Mesenchymal stem cell (in vitro differentiated cells and primary cell): ENCODE data around the gene DZIP1.
"Not testable (repeated sequence)": the region's sequence is repeated elsewhere in the genome, so short reads cannot be mapped to it uniquely, and the experiment has no call there.

Source experiments
- DNase-seq: peaks from one replicate; pipeline ENCODE4 v3.0.0-alpha.2; 2013
- H2AFZ ChIP-seq: one replicate; pipeline ENCODE4 v1.6.1; 2013; ENCODE audit warnings: low read depth, mild to moderate bottlenecking, control low read depth, inconsistent platforms, low read length, moderate library complexity
- H2AK5ac ChIP-seq: 2 replicates; pipeline ENCODE4 v1.6.1; 2013; ENCODE audit warnings: low read length, moderate library complexity, mild to moderate bottlenecking, inconsistent platforms; ENCODE audit not compliant: severe bottlenecking
- H2BK120ac ChIP-seq: one replicate; pipeline ENCODE4 v1.6.1; 2013; ENCODE audit warnings: low read depth, mild to moderate bottlenecking, inconsistent platforms, low read length, moderate library complexity
- H2BK12ac ChIP-seq, 2 experiments: one replicate each; pipeline ENCODE4 v1.6.1; 2013; ENCODE audit warnings: inconsistent platforms in 2 of 2, low read length in 2 of 2, mild to moderate bottlenecking in 2 of 2, moderate library complexity in 2 of 2, control low read depth in 1 of 2
- H2BK15ac ChIP-seq: one replicate; pipeline ENCODE4 v1.6.1; 2013; ENCODE audit warnings: mild to moderate bottlenecking, low read depth, inconsistent platforms; ENCODE audit not compliant: poor library complexity, severe bottlenecking
- H2BK5ac ChIP-seq: 2 replicates; pipeline ENCODE4 v1.6.1; 2013; ENCODE audit warnings: low read depth, mild to moderate bottlenecking, low read length, control low read depth, inconsistent platforms; ENCODE audit not compliant: poor library complexity, severe bottlenecking
- H3K14ac ChIP-seq, 2 experiments: one replicate each; pipeline ENCODE4 v1.6.1; 2013; ENCODE audit warnings: inconsistent platforms in 2 of 2, low read length in 2 of 2, control low read depth in 1 of 2, mild to moderate bottlenecking in 1 of 2, moderate library complexity in 1 of 2
- H3K18ac ChIP-seq, 2 experiments: one replicate each; pipeline ENCODE4 v1.6.1; 2013; ENCODE audit warnings: inconsistent platforms in 2 of 2, low read length in 2 of 2, control low read depth in 1 of 2, low read depth in 1 of 2, mild to moderate bottlenecking in 1 of 2
- H3K23ac ChIP-seq, 2 experiments: one replicate each; pipeline ENCODE4 v1.6.1; 2013; ENCODE audit warnings: inconsistent platforms in 2 of 2, low read length in 2 of 2, mild to moderate bottlenecking in 2 of 2, moderate library complexity in 2 of 2, control low read depth in 1 of 2
- H3K27ac ChIP-seq: 2 replicates; pipeline ENCODE4 v1.5.1; 2013; ENCODE audit warnings: mild to moderate bottlenecking, moderate library complexity, low read length, control low read depth, inconsistent platforms; ENCODE audit not compliant: poor library complexity, severe bottlenecking
- H3K27me3 ChIP-seq, 2 experiments: 2 replicates each; pipeline versions ENCODE4 v1.6.1 to v1.7.0; 2013; ENCODE audit warnings: low read length in 2 of 2, mild to moderate bottlenecking in 2 of 2, moderate library complexity in 2 of 2, control low read depth in 1 of 2, inconsistent platforms in 1 of 2; ENCODE audit not compliant: control insufficient read depth in 1 of 2, insufficient read depth in 1 of 2
- H3K36me3 ChIP-seq, 2 experiments: 2 replicates each; pipeline versions ENCODE4 v1.6.1 to v1.7.0; 2013; ENCODE audit warnings: low read length in 2 of 2, control low read depth in 1 of 2, inconsistent platforms in 1 of 2, low read depth in 1 of 2, mild to moderate bottlenecking in 1 of 2; ENCODE audit not compliant: insufficient read depth in 2 of 2, control insufficient read depth in 1 of 2
- H3K4ac ChIP-seq, 2 experiments: one replicate each; pipeline ENCODE4 v1.6.1; 2013; ENCODE audit warnings: inconsistent platforms in 2 of 2, low read length in 2 of 2, mild to moderate bottlenecking in 2 of 2, moderate library complexity in 2 of 2, control low read depth in 1 of 2, low read depth in 1 of 2
- H3K4me1 ChIP-seq: 2 replicates; pipeline ENCODE4 v1.6.1; 2013; ENCODE audit warnings: low read depth, low read length, control low read depth; ENCODE audit not compliant: control insufficient read depth, insufficient read depth
- H3K4me2 ChIP-seq: 2 replicates; pipeline ENCODE4 v1.6.1; 2013; ENCODE audit warnings: low read length, mild to moderate bottlenecking, inconsistent platforms; ENCODE audit not compliant: poor library complexity, severe bottlenecking
- H3K4me3 ChIP-seq, 2 experiments: 2 replicates each; pipeline versions ENCODE4 v1.5.1 to v1.7.0; 2013; ENCODE audit warnings: low read length in 2 of 2, mild to moderate bottlenecking in 2 of 2, control low read depth in 1 of 2, low read depth in 1 of 2; ENCODE audit not compliant: insufficient read depth in 1 of 2
- H3K79me1 ChIP-seq: replicated peaks from 2 replicates; pipeline ENCODE4 v1.6.1; 2013; ENCODE audit warnings: mild to moderate bottlenecking, control low read depth, low read length, inconsistent platforms; ENCODE audit not compliant: poor library complexity, severe bottlenecking
- H3K9ac ChIP-seq: 2 replicates; pipeline ENCODE4 v1.7.0; 2013; ENCODE audit warnings: mild to moderate bottlenecking, low read length, moderate library complexity
- H3K9me3 ChIP-seq: 2 replicates; pipeline ENCODE4 v1.7.0; 2013; ENCODE audit warnings: mild to moderate bottlenecking, low read length; ENCODE audit not compliant: control insufficient read depth
- H4K8ac ChIP-seq: one replicate; pipeline ENCODE4 v1.6.1; 2013; ENCODE audit warnings: inconsistent platforms, mild to moderate bottlenecking, low read length, moderate library complexity
- H4K91ac ChIP-seq: one replicate; pipeline ENCODE4 v1.6.1; 2013; ENCODE audit warnings: mild to moderate bottlenecking, low read length, inconsistent platforms
- WGBS: methylation state at CpG from one replicate; pipeline ENCODE4 v1.1.7; 2013; ENCODE audit warnings: mixed read lengths; 5-methylcytosine and 5-hydroxymethylcytosine counted together

The DZIP1 gene

GRCh38 chr13:95568131-95568530 is 76.4 kb downstream of the DZIP1 start:
- Histone ChIP-seq H2AK5ac (no peak overlapping the region), H3K79me1 (no peaks in the 10 kb centered on the region), H2BK12ac (no peak overlapping the region), H3K36me3 (no peaks in the 10 kb centered on the region), H3K18ac (no peak overlapping the region), H2BK120ac (no peak overlapping the region), H4K91ac (no peak overlapping the region), H3K4ac (no peak overlapping the region), H3K4me1 (no peaks in the 10 kb centered on the region), H3K14ac (no peak overlapping the region), H3K27ac (no peak overlapping the region), H2BK15ac (no peak overlapping the region), H3K4me2 (no peak overlapping the region), H3K9ac (no peak overlapping the region), H3K4me3 (no peak overlapping the region), H4K8ac (no peak overlapping the region), H2BK5ac (no peak overlapping the region), H3K23ac (no peak overlapping the region), H3K9me3 (no peaks in the 10 kb centered on the region), H3K27me3 (no peaks in the 10 kb centered on the region), H2AFZ (no peak overlapping the region)
- 99% methylated on average over 2 of the region's 2 CpGs for WGBS
- DNase-seq: no peak

DNA sequence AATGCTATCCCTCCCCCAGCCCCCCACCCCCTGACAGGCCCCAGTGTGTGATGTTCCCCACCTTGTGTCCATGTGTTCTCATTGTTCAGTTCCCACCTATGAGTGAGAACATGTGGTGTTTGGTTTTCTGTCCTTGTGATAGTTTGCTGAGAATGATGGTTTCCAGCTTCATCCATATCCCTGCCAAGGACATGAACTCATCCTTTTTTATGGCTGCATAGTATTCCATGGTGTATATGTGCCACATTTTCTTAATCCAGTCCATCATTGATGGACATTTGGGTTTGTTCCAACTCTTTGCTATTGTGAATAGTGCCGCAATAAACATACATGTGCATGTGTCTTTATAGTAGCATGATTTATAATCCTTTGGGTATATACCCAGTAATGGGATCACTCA is 78.7 kb downstream of the DZIP1 start:
- not testable (repeated sequence) for H3K27ac ChIP-seq, H2BK12ac ChIP-seq, H3K18ac ChIP-seq, H3K79me1 ChIP-seq, H3K9me3 ChIP-seq, H2BK120ac ChIP-seq, H3K23ac ChIP-seq, H3K4me2 ChIP-seq, H3K4ac ChIP-seq, H2AFZ ChIP-seq, H4K8ac ChIP-seq, DNase-seq, H4K91ac ChIP-seq, H3K14ac ChIP-seq, H2BK5ac ChIP-seq, H3K36me3 ChIP-seq, H2BK15ac ChIP-seq, H3K4me1 ChIP-seq, H3K27me3 ChIP-seq, H3K9ac ChIP-seq, H2AK5ac ChIP-seq, H3K4me3 ChIP-seq
- WGBS: no CpG with 5 or more reads among the region's 1 CpG

DNA sequence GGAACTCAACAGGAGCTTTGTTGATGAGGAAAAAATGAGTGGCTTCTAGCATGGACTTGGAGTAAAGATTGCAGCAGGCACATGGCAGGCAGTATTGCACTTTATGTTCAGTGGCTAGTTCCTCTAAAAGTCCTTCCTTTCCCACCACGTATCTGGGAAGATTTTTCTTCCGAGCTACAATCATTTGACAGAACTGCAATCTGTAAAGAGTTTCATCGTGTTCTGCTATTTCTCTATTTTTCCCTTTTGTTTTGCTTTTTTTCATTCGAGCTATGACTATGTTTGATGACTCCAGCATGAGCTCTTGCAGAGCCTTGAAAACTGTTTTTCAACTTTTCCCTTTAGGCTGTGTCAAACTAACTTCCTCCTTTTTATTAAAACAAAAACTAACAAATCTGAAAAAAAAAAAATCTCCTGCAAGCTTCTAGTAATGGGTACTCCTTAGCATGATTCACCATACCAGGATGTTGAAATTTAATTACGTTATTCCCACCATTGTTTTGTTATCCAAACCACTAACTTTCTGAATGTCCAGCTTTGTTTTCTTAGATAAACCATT is 79.7 kb downstream of the DZIP1 start:
- no peak overlapping the region for H2AFZ ChIP-seq
- H3K27me3 ChIP-seq: peaks cover 0 to 10% of the 10 kb centered on the region in 2 experiments
- no peaks in the 10 kb centered on the region for H3K79me1 ChIP-seq
- H3K9ac ChIP-seq: no peak overlapping the region
- no peaks in the 10 kb centered on the region for H3K36me3 ChIP-seq
- 72% methylated on average over 5 of the region's 5 CpGs for WGBS
- H2BK15ac ChIP-seq: no peak overlapping the region
- H3K23ac ChIP-seq: no peak overlapping the region
- no peak overlapping the region for H2BK12ac ChIP-seq
- H3K18ac ChIP-seq: no peak overlapping the region
- no peak overlapping the region for H3K4me2 ChIP-seq
- no peak overlapping the region for H4K8ac ChIP-seq
- H3K14ac ChIP-seq: no peak overlapping the region
- no peak overlapping the region for H2BK120ac ChIP-seq
- H3K9me3 ChIP-seq: no peaks in the 10 kb centered on the region
- H3K4me3 ChIP-seq: no peak overlapping the region
- no peak overlapping the region for H2AK5ac ChIP-seq
- H3K27ac ChIP-seq: peak overlapping the region; percentile 5
- no peak overlapping the region for H2BK5ac ChIP-seq
- no peak overlapping the region for H3K4ac ChIP-seq
- DNase-seq: peak; percentile 30
- H3K4me1 ChIP-seq: no peaks in the 10 kb centered on the region
- no peak overlapping the region for H4K91ac ChIP-seq

DNA sequence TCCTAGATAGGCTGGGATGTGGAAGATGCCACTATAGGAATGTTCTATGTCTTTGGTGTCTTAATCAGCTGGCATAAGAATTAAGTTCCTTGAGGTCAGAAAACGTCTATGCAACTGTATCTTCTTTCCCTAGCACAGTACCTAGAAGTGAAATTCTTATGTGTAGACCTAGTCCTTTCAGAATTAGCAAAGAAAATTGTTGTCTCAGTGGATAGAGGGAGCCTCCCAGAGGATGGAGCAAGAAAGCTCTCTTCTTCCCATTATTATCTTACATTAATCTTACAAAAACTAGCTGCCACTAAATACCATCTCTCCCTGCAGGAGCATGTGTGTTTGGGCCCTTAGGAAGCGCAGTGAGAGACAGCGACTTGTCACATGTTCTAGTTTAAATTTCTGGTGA is 80.4 kb downstream of the DZIP1 start:
- Histone ChIP-seq H2BK15ac (no peak overlapping the region), H3K27ac (no peak overlapping the region), H3K4me3 (no peak overlapping the region), H3K14ac (no peak overlapping the region), H2AFZ (no peak overlapping the region), H3K23ac (no peak overlapping the region), H3K4ac (no peak overlapping the region), H2BK12ac (no peak overlapping the region), H2BK120ac (no peak overlapping the region), H3K18ac (no peak overlapping the region), H4K8ac (no peak overlapping the region), H2BK5ac (no peak overlapping the region), H3K79me1 (no peaks in the 10 kb centered on the region), H3K9me3 (no peaks in the 10 kb centered on the region), H3K27me3 (peaks cover 0 to 17% of the 10 kb centered on the region in 2 experiments), H3K4me2 (no peak overlapping the region), H2AK5ac (no peak overlapping the region), H3K9ac (no peak overlapping the region), H3K36me3 (no peaks in the 10 kb centered on the region), H3K4me1 (no peaks in the 10 kb centered on the region), H4K91ac (no peak overlapping the region)
- WGBS: 100% methylated on average over 2 of the region's 3 CpGs
- no peak for DNase-seq
